Left renal cortex interstitium (tissue), 4 donors: ENCODE data around the gene KCTD13. TPM values are rescaled to one million over a fixed set of nuclear protein-coding genes. Genes with fewer than 3 reads are reported as not detected.
"Not testable (repeated sequence)": the region's sequence is repeated elsewhere in the genome, so short reads cannot be mapped to it uniquely, and the experiment has no call there.

Experiments used
- DNase-seq, 4 donors: peaks; one replicate each; pipeline ENCODE4 v3.0.0-alpha.2; 2013; ENCODE audit warnings: low read depth in 4 of 4, low spot score in 2 of 4, missing footprints in 1 of 4
- polyA plus RNA-seq, 4 donors: library from polyadenylated mRNA; unstranded; fragments of 120-200 nt; gene quantifications; one replicate each; pipeline ENCODE4 v1.2.1, GENCODE V29; 2013; ENCODE audit not compliant: insufficient read length in 4 of 4

KCTD13 gene
- polyA plus RNA-seq, 4 donors, result 10.5 to 34.1 (median 22.2) TPM

DNA sequence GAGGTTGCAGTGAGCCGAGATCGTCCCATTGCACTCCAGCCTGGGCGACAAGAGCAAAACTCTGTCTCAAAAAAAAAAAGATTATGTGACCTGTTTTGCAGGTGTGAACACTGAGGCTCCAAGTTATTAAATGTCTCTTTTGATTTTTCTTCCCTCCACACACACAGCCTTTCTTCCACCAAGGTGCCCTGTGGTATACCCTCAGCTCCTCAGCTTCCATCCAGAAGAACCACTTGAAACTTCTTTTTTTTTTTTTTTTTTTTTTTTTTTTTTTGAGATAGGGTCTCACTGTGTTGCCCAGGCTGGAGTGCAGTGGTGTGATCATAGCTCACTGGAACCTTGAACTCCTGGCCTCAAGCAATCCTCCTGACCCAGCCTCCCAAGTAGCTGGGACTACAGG lies 36.7 kb downstream of the KCTD13 start:
- DNase-seq, result not testable (repeated sequence)

DNA sequence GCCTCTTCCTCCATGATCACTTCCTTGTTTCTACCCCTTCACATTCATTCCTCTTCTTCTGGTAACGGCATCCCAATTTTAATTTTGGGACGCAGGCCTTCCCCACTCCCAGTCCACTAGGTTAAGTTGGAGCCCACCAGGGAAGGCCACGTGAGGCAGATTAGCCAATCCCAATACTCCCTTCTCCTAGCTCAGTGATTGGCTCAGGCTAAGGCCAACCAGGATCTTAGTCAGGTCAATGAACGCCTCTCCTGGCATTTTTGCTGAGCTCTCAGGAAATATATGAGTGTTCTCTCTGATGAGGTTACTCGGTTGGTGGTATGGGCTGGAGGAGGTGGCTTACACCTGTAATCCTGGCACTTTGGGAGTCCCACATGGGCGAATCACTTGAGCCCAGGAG lies 42.0 kb downstream of the KCTD13 start:
- no peak for DNase-seq

DNA sequence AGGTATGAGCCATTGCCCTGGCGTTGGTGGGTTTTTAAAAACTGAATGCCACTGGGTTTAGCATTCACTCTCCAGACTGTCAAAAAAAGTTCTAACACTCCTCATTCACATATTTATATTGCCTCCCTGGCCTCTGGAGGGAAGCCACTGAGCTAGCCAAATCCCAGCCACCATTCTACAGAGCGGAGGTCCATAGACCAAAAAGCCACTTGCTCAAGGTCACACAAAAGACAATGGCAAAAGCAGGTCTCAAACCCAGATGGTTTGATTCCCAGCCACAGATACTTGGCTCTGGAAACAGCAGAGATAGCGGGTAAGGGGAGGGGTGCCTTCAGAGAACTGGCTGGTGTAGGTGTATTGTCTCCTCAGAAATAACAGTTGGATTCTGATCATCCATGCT lies 45.0 kb downstream of the KCTD13 start:
- DNase-seq, result no peak

DNA sequence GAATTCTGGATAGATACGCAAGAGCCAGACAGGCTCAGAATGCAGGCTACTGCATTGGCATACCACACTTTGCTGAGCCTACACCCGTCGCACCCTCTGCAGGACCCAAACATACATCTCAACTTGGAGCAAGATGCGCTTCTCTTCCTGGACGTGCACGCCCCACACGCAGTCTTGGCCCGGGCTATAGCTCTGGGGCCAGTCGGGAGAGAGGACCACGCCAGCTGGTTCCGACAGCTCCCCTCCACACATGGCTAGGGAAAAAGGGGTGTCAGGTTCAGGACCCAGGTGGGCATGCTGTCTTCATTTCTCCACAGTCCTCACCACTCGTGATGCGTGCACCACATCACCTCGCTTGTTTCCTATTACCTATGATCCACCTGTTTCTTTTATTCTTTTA lies 47.9 kb downstream of the KCTD13 start:
- no peak for DNase-seq

DNA sequence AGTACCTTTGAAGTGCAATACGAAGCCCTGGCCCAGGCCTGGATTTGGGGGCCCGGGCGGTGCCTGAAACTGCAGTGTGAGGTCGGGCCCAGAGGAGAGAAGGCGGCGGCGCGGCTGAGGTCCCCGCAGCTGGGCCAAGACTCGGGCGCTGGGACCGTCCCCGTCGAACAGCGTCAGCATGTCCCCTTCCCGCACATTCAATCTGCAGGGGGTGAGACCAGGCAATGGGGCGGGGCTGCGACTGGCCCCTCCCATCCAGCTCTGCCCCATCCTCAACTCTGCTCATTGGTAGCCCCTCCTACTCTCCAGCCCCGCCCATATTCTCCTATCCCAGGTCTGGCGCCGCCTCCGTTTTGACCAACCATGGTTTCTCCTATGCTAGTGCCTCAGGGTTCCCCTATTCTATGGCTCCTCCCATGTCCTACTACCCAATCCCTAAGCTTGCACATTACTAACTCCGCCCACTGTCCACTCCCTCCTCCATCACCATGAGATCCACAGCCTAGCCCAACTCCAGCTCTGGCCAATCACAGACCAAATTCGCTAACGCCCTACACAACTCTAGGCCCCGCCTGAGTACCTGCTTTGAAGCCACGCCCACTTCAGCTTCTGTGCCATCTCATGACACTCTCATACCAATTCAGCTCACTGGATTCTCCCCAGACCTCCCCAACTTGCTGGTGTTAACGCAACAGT lies 48.6 kb downstream of the KCTD13 start:
- no peak for DNase-seq

DNA sequence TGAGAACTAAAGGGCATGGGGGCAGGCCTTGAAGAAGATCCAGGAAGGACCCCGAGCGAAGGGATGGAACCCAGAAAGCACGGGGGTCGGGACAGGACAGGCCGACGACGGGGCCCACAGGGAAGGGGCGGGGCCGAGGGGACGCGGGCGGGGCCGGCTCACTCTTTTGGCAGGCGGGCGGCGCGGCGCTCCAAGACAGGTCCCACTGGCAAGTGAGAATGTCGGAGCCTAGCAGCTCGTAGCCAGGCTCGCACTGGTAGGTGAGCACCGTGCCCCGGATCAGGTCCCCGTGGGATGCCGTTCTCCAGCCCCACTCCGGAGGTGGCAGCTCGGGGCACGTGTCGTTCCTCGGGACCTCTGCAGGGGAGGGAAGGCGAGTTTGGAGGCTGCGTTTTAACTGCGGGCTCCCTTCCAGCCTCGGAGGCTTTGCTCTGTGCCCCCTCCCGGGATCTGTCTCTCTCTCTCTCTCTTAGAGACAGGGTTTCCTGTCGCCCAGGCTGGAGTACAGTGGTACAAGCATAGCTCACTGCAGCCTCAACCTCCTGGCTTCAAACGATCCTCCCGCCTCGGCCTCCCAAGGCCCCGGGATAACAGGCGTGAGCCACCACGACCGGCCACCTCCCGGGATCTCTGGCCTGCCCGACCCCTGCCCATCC lies 49.3 kb downstream of the KCTD13 start:
- DNase-seq, result no peak

DNA sequence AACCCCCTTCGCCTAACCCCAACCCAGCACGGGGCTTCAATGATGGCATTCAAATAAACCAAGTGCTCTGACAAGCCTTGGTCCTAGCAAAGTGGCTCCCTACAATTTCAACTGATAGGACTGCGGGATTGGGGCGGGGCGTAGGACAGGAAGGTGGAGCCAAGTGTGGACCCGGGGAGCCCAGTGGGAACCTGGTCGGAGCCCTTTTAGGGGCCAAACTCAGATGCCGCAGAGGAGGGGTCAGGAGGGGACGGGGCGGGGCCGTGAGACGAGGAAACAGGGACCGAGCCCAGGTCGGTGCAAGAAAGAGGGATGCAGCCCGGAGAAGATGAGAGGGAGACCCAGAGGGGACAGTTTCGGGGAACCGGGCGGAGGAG lies 49.8 kb downstream of the KCTD13 start:
- no peak for DNase-seq

DNA sequence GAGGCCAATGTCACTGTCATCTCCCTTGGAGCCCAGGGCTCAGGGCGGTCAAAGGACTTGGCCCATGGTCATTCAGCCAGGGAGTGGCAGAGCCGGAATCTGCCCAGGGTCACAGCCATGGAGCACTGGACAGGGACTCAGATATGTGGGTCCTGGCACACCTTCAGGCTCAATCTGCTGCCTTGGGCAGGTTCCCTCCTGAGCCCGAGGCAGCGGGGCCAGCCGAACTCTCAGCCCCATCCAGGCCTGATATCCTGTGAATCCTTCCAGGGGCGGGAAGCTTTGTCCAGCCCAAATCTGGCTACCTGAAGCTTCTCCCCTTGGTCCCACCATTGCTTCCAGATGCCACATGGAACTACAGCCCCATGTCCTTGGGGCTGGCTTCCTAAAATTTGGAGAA lies 50.8 kb downstream of the KCTD13 start:
- DNase-seq, result no peak

DNA sequence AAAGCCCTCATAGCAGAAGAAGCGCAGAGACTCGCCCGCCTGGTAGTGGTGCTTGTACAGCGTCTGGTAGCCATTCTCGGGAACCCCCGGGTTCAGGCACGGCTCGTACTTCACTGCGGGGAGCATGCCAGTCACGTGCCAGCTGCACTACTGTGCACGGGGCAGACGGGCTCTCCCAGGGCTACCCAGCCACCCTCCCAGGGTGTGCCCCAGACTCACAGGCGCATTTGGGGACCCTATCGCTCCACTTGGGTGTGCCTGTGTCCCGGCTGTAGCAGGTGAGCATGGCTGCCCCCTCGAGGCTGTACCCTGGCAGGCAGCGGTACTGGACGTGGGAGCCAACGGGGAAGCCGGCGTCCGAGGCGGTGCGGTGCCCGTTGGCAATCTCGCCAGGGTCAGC lies 52.7 kb downstream of the KCTD13 start:
- no peak for DNase-seq

DNA sequence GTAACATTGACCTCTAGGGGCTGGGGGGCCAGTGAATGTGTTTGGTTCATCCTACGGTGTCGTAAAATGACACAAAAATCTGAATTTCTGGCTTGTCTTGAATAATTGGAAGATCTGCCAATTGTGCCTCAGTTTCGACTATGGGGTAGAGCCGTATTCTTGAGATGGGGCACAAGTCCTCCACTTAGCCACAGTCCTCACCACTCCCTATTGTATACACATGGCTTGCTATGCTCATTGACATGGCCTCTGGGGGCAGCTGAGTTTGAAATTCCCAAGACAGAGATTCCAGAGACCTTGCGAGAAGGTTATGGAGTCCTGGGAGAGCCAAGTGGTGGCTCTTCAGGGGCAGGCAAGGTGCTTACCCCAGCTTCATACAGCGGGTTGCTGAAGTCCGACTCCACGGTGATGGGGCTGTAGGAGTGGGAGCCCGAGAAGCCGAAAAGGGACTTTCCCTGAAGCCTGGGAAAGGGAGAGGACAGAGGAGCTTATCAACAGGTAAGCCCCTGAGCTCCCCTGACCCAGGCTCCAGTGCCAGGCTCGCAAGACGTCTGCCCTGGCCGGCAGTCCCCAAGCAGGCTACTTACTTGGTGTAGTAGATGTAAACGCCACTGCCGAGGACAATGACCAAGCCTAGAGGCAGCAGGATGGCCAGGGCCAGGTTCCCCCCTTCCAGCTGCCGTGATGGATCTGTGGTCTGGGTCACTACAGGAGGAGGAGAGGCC lies 54.0 kb downstream of the KCTD13 start:
- no peak for DNase-seq

DNA sequence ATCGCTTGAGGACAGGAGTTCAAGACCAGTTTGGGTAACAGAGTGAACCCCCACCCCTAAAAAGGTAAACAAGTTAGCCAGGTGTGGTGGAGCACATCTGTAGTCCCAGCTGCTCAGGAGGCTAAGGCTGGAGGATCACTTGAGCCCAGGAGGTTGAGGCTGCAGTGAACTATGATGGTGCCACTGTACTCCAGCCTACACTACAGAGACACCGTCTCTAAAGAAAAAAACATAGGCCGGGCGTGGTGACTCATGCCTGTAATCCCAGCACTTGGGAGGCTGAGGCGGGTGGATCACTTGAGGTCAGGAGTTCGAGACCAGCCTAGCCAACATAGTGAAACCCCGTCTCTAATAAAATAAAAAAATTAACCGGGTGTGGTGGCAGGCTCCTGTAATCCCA lies 57.0 kb downstream of the KCTD13 start:
- not testable (repeated sequence) for DNase-seq

DNA sequence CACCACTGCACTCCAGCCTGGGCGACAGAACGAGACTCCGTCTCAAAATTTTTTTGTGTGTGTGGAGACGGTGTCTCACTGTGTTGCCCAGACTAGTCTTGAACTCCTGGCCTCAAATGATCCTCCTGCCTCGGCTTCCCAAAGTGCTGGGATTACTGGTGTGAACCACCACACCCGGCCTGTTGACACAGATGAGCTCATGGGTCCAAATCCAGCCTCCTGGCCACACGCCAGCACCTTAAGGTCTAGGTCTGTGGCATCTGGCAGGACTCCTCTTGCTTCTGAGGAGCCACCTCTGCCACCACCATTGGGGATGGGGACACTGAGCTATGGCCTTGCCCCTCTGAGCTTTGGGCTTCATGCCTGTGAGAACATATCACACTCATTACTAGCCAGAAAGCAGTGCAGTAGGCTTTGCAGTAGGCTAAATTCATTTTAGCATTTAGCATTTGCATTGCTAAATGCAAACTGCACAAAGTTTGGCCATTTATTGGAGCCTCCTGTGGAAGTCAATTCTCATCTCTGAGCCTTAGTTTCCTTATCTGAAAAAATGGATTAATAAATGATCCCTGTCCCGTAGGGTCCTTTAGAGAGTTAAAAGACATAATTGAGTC lies 57.5 kb downstream of the KCTD13 start:
- DNase-seq, result no peak

DNA sequence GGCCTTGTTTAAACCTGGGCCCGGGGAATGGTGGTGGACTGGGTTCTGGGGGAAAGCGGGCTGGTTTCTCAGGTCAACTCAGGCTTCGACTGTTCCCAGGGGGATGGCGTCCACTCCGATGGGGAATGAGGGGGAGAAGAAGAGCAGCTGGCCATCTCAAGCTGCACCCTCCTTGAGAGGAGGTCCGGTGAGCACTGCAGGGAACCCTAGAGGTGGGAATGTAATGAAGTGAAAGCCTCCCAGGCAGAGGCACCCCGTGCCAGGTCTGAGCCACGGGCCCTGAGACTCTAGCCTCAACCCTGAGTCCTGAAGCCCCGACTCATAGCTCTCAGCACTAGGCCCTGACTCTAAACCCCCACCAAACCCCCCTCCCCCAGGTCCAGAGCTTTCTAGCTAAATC lies 61.8 kb downstream of the KCTD13 start:
- no peak for DNase-seq

DNA sequence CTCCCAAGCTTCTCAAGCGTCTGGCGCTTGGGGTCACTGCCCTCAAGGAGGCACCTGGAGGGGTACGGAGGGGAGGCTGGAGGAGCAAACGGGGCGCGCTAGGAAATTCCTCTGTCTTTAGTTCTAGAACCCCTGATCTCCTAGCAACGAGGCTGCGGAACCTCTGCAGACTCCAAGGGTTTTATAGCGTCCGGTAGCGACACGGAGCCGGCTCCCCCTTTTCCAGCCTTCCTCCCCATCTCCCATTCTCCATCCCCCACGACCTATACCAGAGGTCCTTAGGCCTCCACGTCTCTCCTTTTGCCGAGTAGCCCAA lies 62.4 kb downstream of the KCTD13 start:
- DNase-seq, result no peak

DNA sequence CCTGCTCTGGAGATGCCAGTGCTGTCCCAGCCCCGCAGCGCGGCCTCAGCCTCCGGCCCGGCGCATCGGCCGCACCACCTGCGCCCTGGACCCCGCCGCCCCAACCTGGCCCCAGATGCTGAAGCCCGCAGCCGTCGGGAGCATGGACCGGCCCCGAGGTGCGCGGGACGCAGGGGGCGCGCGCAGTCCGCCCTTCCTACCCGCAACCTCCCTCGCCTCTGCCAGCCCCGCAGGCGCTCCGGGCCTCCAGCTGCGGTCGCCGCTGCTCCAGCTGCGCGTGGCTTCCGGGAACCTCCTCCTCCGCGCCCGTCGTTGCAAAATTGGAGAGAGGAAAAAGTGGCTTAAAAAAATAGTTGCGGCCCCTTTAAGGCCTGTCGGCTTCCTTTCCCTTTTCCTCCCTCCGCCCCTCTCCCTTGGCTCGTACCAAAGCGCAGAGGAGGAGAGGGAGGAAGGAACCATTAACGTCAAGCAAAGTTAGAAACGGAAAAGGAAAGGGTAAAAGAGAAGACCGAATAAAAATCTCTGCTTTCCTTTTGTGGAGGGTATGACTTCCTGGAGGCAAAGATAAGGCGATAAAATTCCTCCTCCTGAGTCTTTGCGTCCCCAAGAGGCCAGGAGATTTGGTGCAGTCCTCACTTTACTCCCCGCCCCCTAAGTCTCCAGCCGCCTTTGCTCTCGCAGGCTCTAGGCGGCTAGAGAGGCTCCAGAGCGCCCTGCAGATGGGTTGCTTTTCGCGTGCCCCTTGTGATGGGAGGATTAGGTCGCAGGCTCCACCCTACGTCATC lies 63.0 kb downstream of the KCTD13 start, which contains the start of gene CDIPT:
CDIPT (minus strand) TSS at position 343 of the 785 bp plus-strand sequence. CDS start 369 bp downstream, outside the sequence.
- peak; percentile 95 to 100 (median 96) for DNase-seq

DNA sequence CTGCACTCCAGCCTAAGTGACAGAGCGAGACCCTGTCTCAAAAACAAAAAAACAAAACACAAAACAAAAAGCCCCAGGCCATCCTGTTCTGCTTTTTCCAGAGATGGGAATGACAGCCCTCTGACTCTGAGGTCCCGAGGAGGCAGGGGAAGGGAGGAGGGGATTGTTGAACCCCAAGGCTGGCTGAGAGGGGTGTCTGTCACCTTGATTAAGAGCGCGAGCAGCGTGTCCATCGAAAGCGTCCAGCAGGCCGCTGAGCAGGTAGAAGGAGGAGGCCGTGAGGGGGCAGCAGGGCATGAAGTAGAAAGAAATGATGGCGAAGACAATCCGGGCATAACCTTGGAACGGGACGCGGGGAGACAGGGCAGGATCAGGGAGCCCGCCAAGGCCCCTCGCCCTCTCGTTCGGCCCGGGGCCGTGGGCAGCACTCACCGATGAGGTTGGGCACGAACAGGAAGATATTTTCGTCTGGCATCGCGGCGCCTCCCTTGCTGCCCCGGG lies 63.6 kb downstream of the KCTD13 start:
- DNase-seq, result no peak

DNA sequence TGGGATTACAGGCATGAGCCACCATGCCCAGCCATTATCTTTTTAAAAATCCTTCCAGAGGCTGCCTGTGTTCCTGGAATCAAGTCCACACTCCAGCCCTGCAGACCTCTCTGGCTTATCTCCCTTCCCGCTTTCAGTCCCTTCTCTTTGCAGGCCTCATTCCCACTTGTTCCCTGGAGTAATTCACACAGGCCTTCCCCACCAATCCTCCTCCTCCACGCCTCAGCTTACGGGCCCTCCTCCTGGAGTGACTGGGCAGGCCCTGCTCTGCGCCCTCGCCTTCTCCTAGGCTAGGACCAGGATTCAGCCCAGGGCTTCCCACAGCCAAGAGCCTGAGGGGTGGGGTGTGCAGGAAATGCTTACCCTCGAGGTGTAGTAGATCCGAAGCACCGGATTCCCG lies 65.8 kb downstream of the KCTD13 start:
- no peak for DNase-seq

DNA sequence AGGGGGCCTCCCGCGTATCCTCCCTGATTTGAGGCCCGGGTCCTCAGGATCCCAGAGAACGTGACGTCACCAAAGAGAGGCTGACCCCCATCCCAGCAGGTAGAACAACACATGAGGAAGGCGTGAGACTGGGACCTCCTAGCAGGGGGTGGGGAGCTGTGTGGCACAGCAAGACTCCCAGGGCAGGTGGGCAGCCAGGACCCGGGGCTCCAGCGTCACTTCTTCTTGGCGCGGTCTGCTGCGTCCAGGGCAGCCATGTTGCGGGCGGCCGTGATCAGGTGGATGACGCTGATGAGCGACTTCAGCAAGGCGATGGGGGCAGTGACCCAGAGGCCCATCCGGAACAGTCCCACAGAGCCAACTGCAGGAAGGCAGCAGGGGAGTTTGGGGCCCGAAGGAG lies 67.1 kb downstream of the KCTD13 start:
- DNase-seq, result no peak

DNA sequence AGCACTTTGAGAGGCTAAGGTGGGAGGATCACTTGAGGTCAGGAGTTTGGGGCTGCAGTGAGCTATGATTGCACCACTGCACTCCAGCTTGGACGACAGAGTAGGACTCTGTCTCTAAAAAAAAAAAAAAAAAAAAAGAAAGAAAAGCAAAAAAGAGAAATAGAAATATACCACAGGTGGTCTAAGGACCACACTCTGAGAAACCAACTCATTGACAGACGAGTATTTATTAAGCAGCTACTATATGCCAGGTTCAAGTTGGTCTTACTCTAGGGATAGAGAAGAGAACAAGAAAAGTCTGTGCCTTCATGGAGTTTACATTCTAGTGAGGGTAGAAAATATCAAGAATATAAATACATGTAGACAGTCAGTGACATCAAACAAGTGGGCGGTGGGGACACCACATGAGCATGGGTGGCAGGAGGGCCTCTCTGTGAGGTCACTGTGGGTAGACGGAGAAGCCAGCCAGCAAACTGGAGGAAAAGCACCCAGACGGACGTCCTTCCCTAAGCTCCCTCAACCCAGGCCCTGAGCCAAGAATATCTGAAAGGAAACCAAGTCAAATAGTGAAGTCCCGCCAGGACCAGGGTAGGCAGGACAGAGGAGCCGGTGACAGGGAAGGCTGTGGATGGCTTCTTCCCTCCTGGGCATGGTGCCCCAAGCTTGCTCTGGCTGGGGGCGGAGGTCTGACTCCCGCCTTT lies 67.7 kb downstream of the KCTD13 start:
- no peak for DNase-seq
